ENCODE measurements around the gene FBXL17.

FBXL17 gene

GRCh38 chr5:108078882-108079281 lies 303.0 kb downstream of the FBXL17 start:
- TF ChIP-seq ZFX (IDR thresholded peaks at IDR 0.05; ENCODE audit: borderline replicate concordance), result no peak
- TF ChIP-seq, protein P1, sequence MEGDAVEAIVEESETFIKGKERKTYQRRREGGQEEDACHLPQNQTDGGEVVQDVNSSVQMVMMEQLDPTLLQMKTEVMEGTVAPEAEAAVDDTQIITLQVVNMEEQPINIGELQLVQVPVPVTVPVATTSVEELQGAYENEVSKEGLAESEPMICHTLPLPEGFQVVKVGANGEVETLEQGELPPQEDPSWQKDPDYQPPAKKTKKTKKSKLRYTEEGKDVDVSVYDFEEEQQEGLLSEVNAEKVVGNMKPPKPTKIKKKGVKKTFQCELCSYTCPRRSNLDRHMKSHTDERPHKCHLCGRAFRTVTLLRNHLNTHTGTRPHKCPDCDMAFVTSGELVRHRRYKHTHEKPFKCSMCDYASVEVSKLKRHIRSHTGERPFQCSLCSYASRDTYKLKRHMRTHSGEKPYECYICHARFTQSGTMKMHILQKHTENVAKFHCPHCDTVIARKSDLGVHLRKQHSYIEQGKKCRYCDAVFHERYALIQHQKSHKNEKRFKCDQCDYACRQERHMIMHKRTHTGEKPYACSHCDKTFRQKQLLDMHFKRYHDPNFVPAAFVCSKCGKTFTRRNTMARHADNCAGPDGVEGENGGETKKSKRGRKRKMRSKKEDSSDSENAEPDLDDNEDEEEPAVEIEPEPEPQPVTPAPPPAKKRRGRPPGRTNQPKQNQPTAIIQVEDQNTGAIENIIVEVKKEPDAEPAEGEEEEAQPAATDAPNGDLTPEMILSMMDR (IDR thresholded peaks at IDR 0.05), result no peak
- no peak overlapping the region for H3K27ac ChIP-seq

- TF ChIP-seq ZFX (IDR thresholded peaks at IDR 0.05; ENCODE audit: borderline replicate concordance), result no peak
- TF ChIP-seq, protein P1 (IDR thresholded peaks at IDR 0.05), result no peak
- no peak overlapping the region for H3K27ac ChIP-seq
These were observed 303.6 kb downstream of the FBXL17 start for GRCh38 chr5:108078345-108078744.

- TF ChIP-seq ZFX (IDR thresholded peaks at IDR 0.05; ENCODE audit: borderline replicate concordance), result no peak
- TF ChIP-seq, protein P1 (IDR thresholded peaks at IDR 0.05), result no peak
- no peak overlapping the region for H3K27ac ChIP-seq
These were observed 307.3 kb downstream of the FBXL17 start for GRCh38 chr5:108074626-108075025.

GRCh38 chr5:108064302-108064701 lies 317.6 kb downstream of the FBXL17 start:
- H3K27ac ChIP-seq, result no peak overlapping the region
- TF ChIP-seq, protein P1 (IDR thresholded peaks at IDR 0.05), result no peak
- no peak for TF ChIP-seq ZFX (IDR thresholded peaks at IDR 0.05; ENCODE audit: borderline replicate concordance)

DNA sequence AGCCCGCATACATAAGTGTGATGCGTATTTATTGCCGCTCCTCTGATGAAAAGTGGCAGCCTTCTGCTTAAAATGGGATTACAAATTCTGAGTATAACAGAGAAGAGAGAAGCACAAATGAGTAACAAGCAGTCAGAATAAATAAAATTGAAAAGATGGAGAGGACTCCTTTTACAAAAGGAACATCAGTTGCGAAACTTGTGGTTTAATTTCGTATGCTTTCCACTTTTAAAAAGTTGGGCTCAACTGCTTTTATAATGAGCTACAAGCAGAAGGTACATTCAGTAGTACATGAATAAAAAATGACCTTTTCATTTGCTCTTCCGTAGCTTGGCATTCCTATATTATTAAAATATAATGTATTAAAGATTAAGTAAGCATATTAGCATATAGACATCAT lies 320.0 kb downstream of the FBXL17 start:
- no peak overlapping the region for H3K27ac ChIP-seq
- TF ChIP-seq, protein P1 (IDR thresholded peaks at IDR 0.05), result no peak
- TF ChIP-seq ZFX (IDR thresholded peaks at IDR 0.05; ENCODE audit: borderline replicate concordance), result no peak

DNA sequence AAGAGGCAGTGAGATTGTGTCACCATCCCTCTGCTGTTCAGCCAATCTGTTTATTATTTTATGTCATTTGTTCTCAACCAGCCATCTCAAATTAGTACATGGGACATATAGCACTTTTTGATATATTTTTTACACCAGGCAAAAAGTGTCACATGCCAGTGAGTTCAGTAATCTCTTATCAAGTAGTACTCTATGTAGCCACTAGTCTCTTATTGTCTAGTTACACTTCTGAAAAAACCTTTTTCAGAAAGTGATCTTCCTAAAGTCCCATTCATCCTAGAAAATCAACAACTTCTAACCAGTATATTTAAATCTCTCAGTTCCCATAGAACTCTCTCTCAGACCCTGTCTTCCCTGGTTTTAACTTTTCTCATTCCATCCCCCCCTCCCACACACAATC lies 321.6 kb downstream of the FBXL17 start:
- H3K27ac ChIP-seq, result no peak overlapping the region
- TF ChIP-seq, protein P1 (IDR thresholded peaks at IDR 0.05), result no peak
- TF ChIP-seq ZFX (IDR thresholded peaks at IDR 0.05; ENCODE audit: borderline replicate concordance), result no peak

- TF ChIP-seq, protein P1 (IDR thresholded peaks at IDR 0.05), result no peak
- no peak for TF ChIP-seq ZFX (IDR thresholded peaks at IDR 0.05; ENCODE audit: borderline replicate concordance)
- H3K27ac ChIP-seq, result no peak overlapping the region
These were observed 322.6 kb downstream of the FBXL17 start for GRCh38 chr5:108059334-108059733.

Measured in 22Rv1 (cell line).